ENCODE measurements around the gene UNC5C. TPM values are rescaled to one million over a fixed set of nuclear protein-coding genes. Genes with fewer than 3 reads are reported as not detected.

UNC5C gene
- total RNA-seq, 2 experiments from 2014 or later = not detected

DNA sequence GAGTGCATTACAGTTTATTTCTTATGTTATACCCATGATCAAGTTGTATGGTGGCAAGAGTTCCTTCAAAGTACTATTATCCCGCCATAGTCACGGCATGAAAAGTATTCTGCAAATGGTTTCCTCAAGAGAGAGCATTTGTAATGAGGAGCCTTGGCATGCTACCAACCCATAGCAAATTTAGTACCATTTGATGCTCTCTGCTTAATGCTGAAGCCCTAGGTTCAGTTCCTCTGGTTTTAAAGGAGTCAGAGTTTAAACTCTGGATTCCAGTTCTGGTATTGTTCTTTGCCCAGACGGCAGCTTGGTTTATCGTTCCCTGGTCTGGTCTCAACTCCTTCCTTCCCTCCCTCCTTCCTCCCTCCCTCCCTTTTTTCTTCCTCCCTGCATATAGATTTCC, 419.7 kb downstream of the UNC5C start:
- no peak for ATAC-seq (ENCODE audit: low read depth)
- no peak for DNase-seq
- Mint-ChIP-seq H3K36me3 (no peaks in the 10 kb centered on the region), H3K27ac (no peak overlapping the region), H3K4me3 (no peak overlapping the region), H3K27me3 (peaks cover 19% of the 10 kb centered on the region), H3K4me1 (no peaks in the 10 kb centered on the region), H3K9me3 (no peaks in the 10 kb centered on the region)
- POLR2A ChIA-PET = no interaction called here

DNA sequence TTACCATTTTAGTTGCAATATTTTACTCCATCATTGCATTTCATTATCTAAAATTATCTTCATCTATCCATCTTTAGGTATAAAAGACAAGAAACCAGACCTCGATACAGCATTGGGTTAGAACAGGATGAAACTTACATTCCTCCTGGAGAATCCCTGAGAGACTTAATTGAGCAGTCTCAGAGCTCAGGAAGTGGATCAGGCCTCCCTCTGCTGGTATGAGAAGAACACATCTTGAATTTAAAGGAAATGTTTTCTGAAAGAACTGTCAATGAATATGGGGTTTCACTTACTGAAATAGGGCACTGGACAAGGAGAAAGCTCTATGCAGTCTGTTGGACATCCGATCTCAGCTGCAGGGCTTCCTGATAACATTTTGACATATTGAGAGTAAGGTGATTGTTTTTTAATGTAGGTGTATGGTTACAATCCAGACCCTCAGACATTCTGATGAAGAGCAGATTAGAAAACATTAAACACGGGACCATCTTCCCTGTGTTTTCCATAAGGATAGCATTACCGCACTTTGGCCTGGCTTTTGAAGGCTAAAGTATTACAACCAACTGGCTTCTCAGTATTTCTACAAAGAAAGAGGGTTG, 423.8 kb downstream of the UNC5C start:
- Mint-ChIP-seq H3K27me3 (peaks cover 7% of the 10 kb centered on the region), H3K9me3 (no peaks in the 10 kb centered on the region), H3K4me1 (no peaks in the 10 kb centered on the region), H3K4me3 (no peak overlapping the region), H3K27ac (no peak overlapping the region), H3K36me3 (no peaks in the 10 kb centered on the region)
- DNase-seq (no peak), ATAC-seq (ENCODE audit: low read depth) (no peak)
- POLR2A ChIA-PET = no interaction called here

DNA sequence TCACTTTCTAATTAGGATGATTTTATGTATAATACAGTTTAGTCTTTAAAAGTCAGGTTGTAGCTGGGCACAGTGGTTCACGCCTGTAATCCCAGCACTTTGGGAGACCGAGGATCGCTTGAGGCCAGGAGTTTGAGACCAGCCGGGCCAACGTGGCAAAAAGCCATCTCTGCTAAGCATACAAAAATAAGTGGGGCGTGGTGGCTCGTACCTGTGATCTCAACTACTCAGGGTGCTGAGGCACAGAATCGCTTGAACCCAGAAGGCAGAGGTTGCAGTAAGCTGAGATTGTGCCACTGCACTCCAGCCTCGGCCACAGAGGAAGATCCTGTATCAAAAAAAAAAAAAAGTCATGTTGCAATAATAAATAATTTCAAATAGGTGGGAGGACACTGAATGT, 426.8 kb downstream of the UNC5C start:
- Mint-ChIP-seq H3K4me1 (no peaks in the 10 kb centered on the region), H3K4me3 (no peak overlapping the region), H3K27me3 (peaks cover 8% of the 10 kb centered on the region), H3K36me3 (no peaks in the 10 kb centered on the region), H3K27ac (no peak overlapping the region), H3K9me3 (no peaks in the 10 kb centered on the region)
- ATAC-seq (ENCODE audit: low read depth) = no peak
- POLR2A ChIA-PET = no interaction called here
- no peak for DNase-seq

DNA sequence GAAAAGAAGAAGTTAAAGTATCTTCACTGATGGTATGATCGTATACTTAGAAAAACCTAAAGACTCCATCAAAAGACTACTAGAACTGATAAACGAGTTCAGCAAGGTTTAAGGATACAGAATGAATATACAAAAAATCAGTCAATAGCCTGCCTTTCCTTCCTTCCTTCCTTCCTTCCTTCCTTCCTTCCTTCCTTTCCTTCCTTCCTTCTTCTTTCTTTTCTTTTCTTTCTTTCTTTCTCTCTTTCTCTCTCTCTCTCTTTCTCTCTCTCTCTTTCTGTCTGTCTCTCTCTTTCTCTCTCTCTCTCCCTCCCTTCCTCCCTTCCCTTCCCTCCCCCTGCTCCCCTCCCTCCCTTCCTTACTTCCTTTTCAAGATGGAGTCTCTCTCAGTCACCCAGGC, 428.3 kb downstream of the UNC5C start:
- POLR2A ChIA-PET = no interaction called here
- Mint-ChIP-seq H3K9me3 (no peaks in the 10 kb centered on the region), H3K27me3 (peaks cover 10% of the 10 kb centered on the region), H3K36me3 (no peaks in the 10 kb centered on the region), H3K4me3 (no peak overlapping the region), H3K4me1 (no peaks in the 10 kb centered on the region), H3K27ac (no peak overlapping the region)
- ATAC-seq (ENCODE audit: low read depth) (no peak), DNase-seq (no peak)

DNA sequence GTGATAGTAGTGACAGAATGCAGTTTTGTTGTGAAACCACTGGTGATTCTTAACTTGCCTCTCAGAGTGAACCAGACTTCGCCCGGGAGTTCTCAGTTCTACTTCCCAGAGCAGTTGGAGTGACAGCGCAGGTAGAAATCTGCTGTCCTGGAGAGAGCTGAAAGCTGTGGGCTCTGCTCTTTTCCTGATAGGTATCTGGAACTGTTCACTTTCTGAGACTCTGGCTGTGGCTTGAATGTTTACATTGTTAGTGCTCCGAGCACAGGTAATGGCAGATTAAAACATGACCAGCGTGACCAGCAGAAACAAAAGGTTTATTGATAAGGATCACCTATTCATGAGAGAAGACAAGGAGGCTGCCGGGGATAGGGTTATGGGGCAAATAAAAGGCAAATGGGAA, 430.3 kb downstream of the UNC5C start:
- no peak overlapping the region for H3K27ac Mint-ChIP-seq
- DNase-seq (no peak), ATAC-seq (ENCODE audit: low read depth) (no peak)
- POLR2A ChIA-PET = no interaction called here
- H3K4me1 Mint-ChIP-seq = no peaks in the 10 kb centered on the region
- no peaks in the 10 kb centered on the region for H3K36me3 Mint-ChIP-seq
- H3K27me3 Mint-ChIP-seq = peaks cover 10% of the 10 kb centered on the region
- no peaks in the 10 kb centered on the region for H3K9me3 Mint-ChIP-seq
- no peak overlapping the region for H3K4me3 Mint-ChIP-seq

DNA sequence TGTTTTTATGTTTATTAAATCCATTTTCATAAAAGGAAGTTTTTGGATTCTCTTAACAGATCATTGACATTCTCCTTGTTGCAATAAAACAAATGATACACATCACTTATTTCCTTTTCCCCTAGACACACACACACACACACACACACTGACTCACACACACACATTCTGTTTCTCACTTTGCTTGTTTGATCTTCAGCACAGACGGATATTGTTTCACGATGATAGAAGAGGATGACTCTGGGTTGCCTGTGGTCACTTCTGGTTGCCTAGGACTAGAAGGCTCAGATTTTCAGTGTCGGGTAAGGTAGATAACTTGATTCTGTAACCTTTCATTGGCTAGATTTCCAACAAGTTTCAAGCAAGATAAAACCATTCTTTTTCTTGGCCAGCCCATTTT, 434.3 kb downstream of the UNC5C start:
- Mint-ChIP-seq H3K36me3 (no peaks in the 10 kb centered on the region), H3K27me3 (peaks cover 12% of the 10 kb centered on the region), H3K9me3 (no peaks in the 10 kb centered on the region), H3K4me3 (no peak overlapping the region), H3K27ac (no peak overlapping the region), H3K4me1 (no peaks in the 10 kb centered on the region)
- POLR2A ChIA-PET = no interaction called here
- ATAC-seq (ENCODE audit: low read depth) (no peak), DNase-seq (no peak)

Measured in activated naive CD8-positive, alpha-beta T cell treated with anti-CD3 and anti-CD28 coated beads, Interleukin-2, amount 10 ng/mL, durations not matched to agents 7 days and 5 days (primary cell).